Measurements from ENCODE around the gene SELPLG.

The SELPLG gene

DNA sequence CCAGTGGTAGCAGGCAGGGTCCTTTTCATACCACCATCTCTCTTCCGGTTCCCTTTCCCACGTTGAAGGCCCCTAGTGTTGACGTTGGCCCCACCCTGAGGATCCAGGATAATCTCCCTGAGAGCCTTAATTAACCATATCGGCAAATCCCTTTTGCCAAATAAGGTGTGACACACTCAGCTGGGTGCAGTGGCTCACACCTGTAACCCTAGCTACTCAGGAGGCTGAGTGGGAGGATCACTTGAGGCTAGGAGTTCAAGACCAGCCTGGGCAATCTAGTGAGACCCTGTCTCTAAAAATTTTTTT is 33.0 kb downstream of the SELPLG start:
- Histone ChIP-seq H3K79me2 (ENCODE audit: insufficient read depth, low read length) (no peaks in the 10 kb centered on the region), H2AFZ (ENCODE audit: low read length) (no peak overlapping the region), H3K9me3 (ENCODE audit: insufficient read depth, low read depth, low read length) (no peaks in the 10 kb centered on the region), H3K4me3 (ENCODE audit: low read length, poor library complexity, severe bottlenecking) (no peak overlapping the region), H3K36me3 (ENCODE audit: insufficient read depth, low read length) (no peaks in the 10 kb centered on the region), H3K27me3 (ENCODE audit: insufficient read depth, low read length, poor library complexity, severe bottlenecking) (no peaks in the 10 kb centered on the region), H4K20me1 (ENCODE audit: insufficient read depth, low read length, poor library complexity, severe bottlenecking) (no peaks in the 10 kb centered on the region), H3K4me1 (ENCODE audit: insufficient read depth, low read length, poor library complexity, severe bottlenecking) (no peaks in the 10 kb centered on the region), H3F3A (ENCODE audit: low read depth) (no peaks in the 10 kb centered on the region), H3K9me2 (replicated peaks; ENCODE audit: low read depth, low read length) (no peaks in the 10 kb centered on the region), H3K4me2 (ENCODE audit: low read depth, low read length, poor library complexity, severe bottlenecking) (no peak overlapping the region), H3K9ac (ENCODE audit: low read depth, low read length, poor library complexity, severe bottlenecking) (no peak overlapping the region)
- TF ChIP-seq, protein P1, sequence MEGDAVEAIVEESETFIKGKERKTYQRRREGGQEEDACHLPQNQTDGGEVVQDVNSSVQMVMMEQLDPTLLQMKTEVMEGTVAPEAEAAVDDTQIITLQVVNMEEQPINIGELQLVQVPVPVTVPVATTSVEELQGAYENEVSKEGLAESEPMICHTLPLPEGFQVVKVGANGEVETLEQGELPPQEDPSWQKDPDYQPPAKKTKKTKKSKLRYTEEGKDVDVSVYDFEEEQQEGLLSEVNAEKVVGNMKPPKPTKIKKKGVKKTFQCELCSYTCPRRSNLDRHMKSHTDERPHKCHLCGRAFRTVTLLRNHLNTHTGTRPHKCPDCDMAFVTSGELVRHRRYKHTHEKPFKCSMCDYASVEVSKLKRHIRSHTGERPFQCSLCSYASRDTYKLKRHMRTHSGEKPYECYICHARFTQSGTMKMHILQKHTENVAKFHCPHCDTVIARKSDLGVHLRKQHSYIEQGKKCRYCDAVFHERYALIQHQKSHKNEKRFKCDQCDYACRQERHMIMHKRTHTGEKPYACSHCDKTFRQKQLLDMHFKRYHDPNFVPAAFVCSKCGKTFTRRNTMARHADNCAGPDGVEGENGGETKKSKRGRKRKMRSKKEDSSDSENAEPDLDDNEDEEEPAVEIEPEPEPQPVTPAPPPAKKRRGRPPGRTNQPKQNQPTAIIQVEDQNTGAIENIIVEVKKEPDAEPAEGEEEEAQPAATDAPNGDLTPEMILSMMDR (conservative IDR thresholded peaks at IDR 0.05; ENCODE audit: low read length): no peak
- TF ChIP-seq EZH2phosphoT487 (IDR thresholded peaks at IDR 0.05; ENCODE audit: borderline replicate concordance): no peak

DNA sequence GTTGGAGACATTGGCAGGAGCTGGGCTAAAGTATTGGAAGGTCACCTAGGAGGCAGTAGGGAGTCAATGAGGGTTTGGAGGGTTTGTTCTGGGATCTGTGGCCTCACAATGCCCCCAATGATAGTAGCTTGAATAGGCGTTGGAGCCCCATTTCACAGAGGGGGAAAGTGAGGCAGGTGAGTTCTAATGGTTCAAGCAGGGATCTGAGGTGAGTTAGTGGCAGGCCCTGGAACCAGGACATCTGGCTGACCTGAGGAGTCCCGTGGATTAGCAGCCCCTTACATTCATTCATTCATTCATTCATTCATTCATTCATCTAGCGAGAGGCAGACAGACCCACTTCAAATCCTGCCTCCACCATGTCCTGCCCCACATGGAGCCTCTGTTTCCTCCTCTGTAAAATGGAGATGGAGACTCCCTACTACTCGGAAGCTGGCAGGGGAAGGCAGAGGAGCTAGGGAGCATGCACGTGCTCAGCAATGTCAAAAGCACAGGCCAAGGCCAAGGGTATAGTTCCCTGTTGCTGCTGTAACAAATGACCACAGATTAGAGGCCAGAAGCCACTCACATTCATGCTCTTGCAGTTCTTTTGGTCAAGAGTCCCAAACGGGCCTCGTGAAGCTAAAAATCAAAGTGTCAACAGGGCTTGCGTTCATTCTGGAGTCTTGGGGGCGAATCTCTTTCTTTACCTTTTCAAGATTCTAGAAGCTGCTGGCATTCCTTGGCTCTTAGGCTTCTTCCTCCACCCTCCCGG is 33.6 kb downstream of the SELPLG start:
- Histone ChIP-seq H3K36me3 (ENCODE audit: insufficient read depth, low read length) (no peaks in the 10 kb centered on the region), H3K79me2 (ENCODE audit: insufficient read depth, low read length) (no peaks in the 10 kb centered on the region), H3K9me3 (ENCODE audit: insufficient read depth, low read depth, low read length) (no peaks in the 10 kb centered on the region), H3K9ac (ENCODE audit: low read depth, low read length, poor library complexity, severe bottlenecking) (no peak overlapping the region), H2AFZ (ENCODE audit: low read length) (no peak overlapping the region), H4K20me1 (ENCODE audit: insufficient read depth, low read length, poor library complexity, severe bottlenecking) (no peaks in the 10 kb centered on the region), H3F3A (ENCODE audit: low read depth) (no peaks in the 10 kb centered on the region), H3K4me2 (ENCODE audit: low read depth, low read length, poor library complexity, severe bottlenecking) (no peak overlapping the region), H3K4me3 (ENCODE audit: low read length, poor library complexity, severe bottlenecking) (no peak overlapping the region), H3K27me3 (ENCODE audit: insufficient read depth, low read length, poor library complexity, severe bottlenecking) (no peaks in the 10 kb centered on the region), H3K9me2 (replicated peaks; ENCODE audit: low read depth, low read length) (no peaks in the 10 kb centered on the region), H3K4me1 (ENCODE audit: insufficient read depth, low read length, poor library complexity, severe bottlenecking) (no peaks in the 10 kb centered on the region)
- TF ChIP-seq, protein P1 (conservative IDR thresholded peaks at IDR 0.05; ENCODE audit: low read length): no peak
- TF ChIP-seq EZH2phosphoT487 (IDR thresholded peaks at IDR 0.05; ENCODE audit: borderline replicate concordance): no peak

DNA sequence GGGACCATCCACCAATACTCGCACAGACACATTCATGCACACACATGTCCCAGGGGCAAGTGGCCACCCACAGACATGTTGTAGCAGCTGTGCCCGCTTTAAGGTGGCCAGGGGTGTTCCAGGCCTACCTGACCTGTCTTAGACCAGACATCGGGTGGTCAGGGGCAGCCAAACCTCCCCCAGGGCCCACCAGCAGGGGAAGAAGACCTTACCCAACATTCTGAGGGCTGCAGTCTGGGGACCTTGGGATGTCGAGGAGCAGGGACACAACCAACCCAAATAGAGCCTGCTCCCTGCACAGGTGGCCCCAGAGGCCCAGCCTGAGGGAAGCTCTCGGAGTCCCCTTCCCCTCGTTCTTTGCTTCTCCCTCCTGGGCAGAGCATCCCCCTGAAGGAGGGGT is 34.2 kb downstream of the SELPLG start:
- H3K4me1 ChIP-seq (ENCODE audit: insufficient read depth, low read length, poor library complexity, severe bottlenecking): no peaks in the 10 kb centered on the region
- H3K79me2 ChIP-seq (ENCODE audit: insufficient read depth, low read length): no peaks in the 10 kb centered on the region
- TF ChIP-seq, protein P1 (conservative IDR thresholded peaks at IDR 0.05; ENCODE audit: low read length): no peak
- H3K9me2 ChIP-seq (replicated peaks; ENCODE audit: low read depth, low read length): no peaks in the 10 kb centered on the region
- H3K4me3 ChIP-seq (ENCODE audit: low read length, poor library complexity, severe bottlenecking): no peak overlapping the region
- H2AFZ ChIP-seq (ENCODE audit: low read length): no peak overlapping the region
- H4K20me1 ChIP-seq (ENCODE audit: insufficient read depth, low read length, poor library complexity, severe bottlenecking): no peaks in the 10 kb centered on the region
- no peak overlapping the region for H3K4me2 ChIP-seq (ENCODE audit: low read depth, low read length, poor library complexity, severe bottlenecking)
- H3K9me3 ChIP-seq (ENCODE audit: insufficient read depth, low read depth, low read length): no peaks in the 10 kb centered on the region
- H3K9ac ChIP-seq (ENCODE audit: low read depth, low read length, poor library complexity, severe bottlenecking): no peak overlapping the region
- H3F3A ChIP-seq (ENCODE audit: low read depth): no peaks in the 10 kb centered on the region
- no peaks in the 10 kb centered on the region for H3K36me3 ChIP-seq (ENCODE audit: insufficient read depth, low read length)
- H3K27me3 ChIP-seq (ENCODE audit: insufficient read depth, low read length, poor library complexity, severe bottlenecking): no peaks in the 10 kb centered on the region
